IPS-18a (cell line): ENCODE data around the gene AP2M1.

Source experiments
- H3K27ac ChIP-seq: one replicate; pipeline ENCODE4 v1.5.1; 2013; ENCODE audit warnings: low read length
- H3K27me3 ChIP-seq: one replicate; pipeline ENCODE4 v1.6.1; 2013; ENCODE audit warnings: mild to moderate bottlenecking, low read length; ENCODE audit not compliant: control insufficient read depth, insufficient read depth
- H3K36me3 ChIP-seq: one replicate; pipeline ENCODE4 v1.6.1; 2013; ENCODE audit warnings: low read depth, low read length; ENCODE audit not compliant: control insufficient read depth
- H3K4me1 ChIP-seq: one replicate; pipeline ENCODE4 v1.6.1; 2013; ENCODE audit warnings: low read depth, low read length; ENCODE audit not compliant: control insufficient read depth
- H3K4me3 ChIP-seq: one replicate; pipeline ENCODE4 v1.5.1; 2013; ENCODE audit warnings: low read length
- H3K9ac ChIP-seq: one replicate; pipeline ENCODE4 v1.6.1; 2013; ENCODE audit warnings: mild to moderate bottlenecking, low read length, moderate library complexity
- H3K9me3 ChIP-seq: one replicate; pipeline ENCODE4 v1.6.1; 2013; ENCODE audit warnings: low read depth, low read length; ENCODE audit not compliant: control insufficient read depth

Gene AP2M1

GRCh38 chr3:184230603-184231528 is 56.2 kb downstream of the AP2M1 start:
- Histone ChIP-seq H3K27ac (no peak overlapping the region), H3K4me1 (no peaks in the 10 kb centered on the region), H3K4me3 (peak overlapping the region; percentile 55), H3K9me3 (no peaks in the 10 kb centered on the region), H3K36me3 (no peaks in the 10 kb centered on the region), H3K9ac (no peak overlapping the region), H3K27me3 (peaks cover 72% of the 10 kb centered on the region)

GRCh38 chr3:184231671-184232070 is 57.0 kb downstream of the AP2M1 start:
- Histone ChIP-seq H3K36me3 (no peaks in the 10 kb centered on the region), H3K27ac (no peak overlapping the region), H3K27me3 (peaks cover 67% of the 10 kb centered on the region), H3K9ac (no peak overlapping the region), H3K9me3 (no peaks in the 10 kb centered on the region), H3K4me1 (no peaks in the 10 kb centered on the region), H3K4me3 (no peak overlapping the region)

- H3K4me1 ChIP-seq: no peaks in the 10 kb centered on the region
- no peak overlapping the region for H3K27ac ChIP-seq
- no peak overlapping the region for H3K4me3 ChIP-seq
- peaks cover 55% of the 10 kb centered on the region for H3K27me3 ChIP-seq
- H3K9me3 ChIP-seq: no peaks in the 10 kb centered on the region
- H3K9ac ChIP-seq: no peak overlapping the region
- no peaks in the 10 kb centered on the region for H3K36me3 ChIP-seq
These were observed 58.6 kb downstream of the AP2M1 start for GRCh38 chr3:184233127-184233843.
